OCI-LY1 (cell line): Measurements from ENCODE around the gene VIL1.
A peak's percentile ranks its signal among the peaks of the same experiment; 100 is the strongest.

Experiments used
- H2AFZ ChIP-seq: fragments of 200-600 bp; sonication (generic), shearing (Covaris generic); 2 replicates; pipeline ENCODE4 v1.6.0; 2014; ENCODE audit warnings: antibody characterized with exemption, mild to moderate bottlenecking, low read length
- H3F3A ChIP-seq: fragments of 200-600 bp; sonication (generic), shearing (Covaris generic); 2 replicates; pipeline ENCODE4 v1.6.0; 2014; ENCODE audit warnings: mild to moderate bottlenecking, antibody characterized with exemption, low read length, moderate library complexity; ENCODE audit not compliant: insufficient read depth
- H3K27ac ChIP-seq: fragments of 200-600 bp; sonication (generic); 2 replicates; pipeline ENCODE4 v1.5.1; 2014; ENCODE audit warnings: low read length, mixed run types, mild to moderate bottlenecking, low read depth; ENCODE audit not compliant: poor library complexity, severe bottlenecking
- H3K27me3 ChIP-seq: fragments of 200-600 bp; sonication (generic); 2 replicates; pipeline ENCODE4 v1.6.0; 2014; ENCODE audit warnings: antibody characterized with exemption, mild to moderate bottlenecking, low read length, moderate library complexity; ENCODE audit not compliant: insufficient read depth
- H3K36me3 ChIP-seq: fragments of 200-600 bp; sonication (generic); 2 replicates; pipeline ENCODE4 v1.6.1; 2014; ENCODE audit warnings: mild to moderate bottlenecking, antibody characterized with exemption, low read length, moderate library complexity, mixed read lengths; ENCODE audit not compliant: insufficient read depth
- H3K4me1 ChIP-seq: fragments of 200-600 bp; sonication (generic); 2 replicates; pipeline ENCODE4 v1.5.1; 2014; ENCODE audit warnings: mild to moderate bottlenecking, low read length, moderate library complexity; ENCODE audit not compliant: insufficient read depth, severe bottlenecking
- H3K4me2 ChIP-seq: fragments of 200-600 bp; sonication (generic), shearing (Covaris generic); 2 replicates; pipeline ENCODE4 v1.6.1; 2014; ENCODE audit warnings: low read length
- H3K4me3 ChIP-seq: fragments of 200-600 bp; sonication (generic); 2 replicates; pipeline ENCODE4 v1.5.1; 2014; ENCODE audit warnings: low read length, low read depth, mild to moderate bottlenecking, mixed read lengths; ENCODE audit not compliant: poor library complexity, severe bottlenecking
- H3K79me2 ChIP-seq: fragments of 200-600 bp; shearing (Covaris generic); 2 replicates; pipeline ENCODE4 v1.6.1; 2016; ENCODE audit warnings: mixed run types, low read length, mixed read lengths; ENCODE audit not compliant: insufficient read depth
- H3K9ac ChIP-seq: fragments of 200-600 bp; sonication (generic), shearing (Covaris generic); 2 replicates; pipeline ENCODE4 v1.6.1; 2014; ENCODE audit warnings: mild to moderate bottlenecking, low read length, mixed read lengths
- H3K9me2 ChIP-seq: fragments of 200-600 bp; sonication (generic), shearing (Covaris generic); 2 replicates; pipeline ENCODE4 v1.6.1; 2014; ENCODE audit warnings: low read depth, mild to moderate bottlenecking, low read length, mixed read lengths
- H3K9me3 ChIP-seq: fragments of 200-600 bp; shearing (Covaris generic); 2 replicates; pipeline ENCODE4 v1.6.1; 2014; ENCODE audit warnings: low read length, mixed read lengths
- H4K20me1 ChIP-seq: fragments of 200-600 bp; sonication (generic), shearing (Covaris generic); 2 replicates; pipeline ENCODE4 v1.6.0; 2016; ENCODE audit warnings: mild to moderate bottlenecking, low read length; ENCODE audit not compliant: insufficient read depth
- EZH2 ChIP-seq: fragments of 200-600 bp; sonication (generic), shearing (Covaris generic); IDR thresholded peaks from 2 replicates; pipeline ENCODE4 v1.8.0; 2017; ENCODE audit warnings: borderline replicate concordance, mixed run types, mild to moderate bottlenecking, antibody characterized with exemption, low read length, moderate library complexity, mixed read lengths
- TF ChIP-seq, protein P1 (sequence below): fragments of 200-600 bp; sonication (generic), shearing (Covaris generic); IDR thresholded peaks from 2 replicates; pipeline ENCODE4 v1.5.1; 2017; ENCODE audit warnings: mild to moderate bottlenecking, antibody characterized with exemption, low read length, moderate library complexity, mixed read lengths

VIL1 gene

DNA sequence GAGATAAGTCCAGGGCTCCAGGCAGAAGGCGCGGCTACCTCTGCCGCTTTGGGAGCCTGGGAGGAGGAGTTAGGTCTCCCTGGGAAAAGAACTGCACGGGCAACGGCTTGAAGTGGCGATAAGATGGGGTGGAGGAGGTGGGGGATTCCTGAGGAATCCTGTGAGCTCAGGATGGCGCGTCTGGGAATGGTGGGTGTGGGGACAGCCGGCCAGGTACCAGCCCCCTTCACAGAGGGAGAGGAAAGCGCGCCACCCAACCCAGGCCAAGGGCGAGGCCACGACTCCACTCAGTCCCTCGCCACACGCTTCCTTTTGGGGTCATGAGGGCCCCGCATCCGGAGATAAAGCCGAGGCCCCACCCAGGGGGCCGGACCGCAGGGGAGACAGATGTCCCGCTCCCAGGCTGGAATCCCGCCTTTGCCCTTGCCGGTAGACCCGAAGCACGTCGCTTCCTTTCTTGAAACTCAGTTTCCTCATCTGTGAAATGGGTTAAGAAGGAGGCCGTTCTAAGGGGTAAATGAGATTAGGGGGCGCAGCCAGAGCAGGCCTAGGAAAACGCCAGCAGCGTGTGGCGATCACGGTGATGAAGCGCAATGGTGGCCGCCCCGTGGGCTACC, 21.0 kb upstream of the VIL1 start:
- no peak for TF ChIP-seq EZH2
- TF ChIP-seq, protein P1, sequence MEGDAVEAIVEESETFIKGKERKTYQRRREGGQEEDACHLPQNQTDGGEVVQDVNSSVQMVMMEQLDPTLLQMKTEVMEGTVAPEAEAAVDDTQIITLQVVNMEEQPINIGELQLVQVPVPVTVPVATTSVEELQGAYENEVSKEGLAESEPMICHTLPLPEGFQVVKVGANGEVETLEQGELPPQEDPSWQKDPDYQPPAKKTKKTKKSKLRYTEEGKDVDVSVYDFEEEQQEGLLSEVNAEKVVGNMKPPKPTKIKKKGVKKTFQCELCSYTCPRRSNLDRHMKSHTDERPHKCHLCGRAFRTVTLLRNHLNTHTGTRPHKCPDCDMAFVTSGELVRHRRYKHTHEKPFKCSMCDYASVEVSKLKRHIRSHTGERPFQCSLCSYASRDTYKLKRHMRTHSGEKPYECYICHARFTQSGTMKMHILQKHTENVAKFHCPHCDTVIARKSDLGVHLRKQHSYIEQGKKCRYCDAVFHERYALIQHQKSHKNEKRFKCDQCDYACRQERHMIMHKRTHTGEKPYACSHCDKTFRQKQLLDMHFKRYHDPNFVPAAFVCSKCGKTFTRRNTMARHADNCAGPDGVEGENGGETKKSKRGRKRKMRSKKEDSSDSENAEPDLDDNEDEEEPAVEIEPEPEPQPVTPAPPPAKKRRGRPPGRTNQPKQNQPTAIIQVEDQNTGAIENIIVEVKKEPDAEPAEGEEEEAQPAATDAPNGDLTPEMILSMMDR = no peak
- Histone ChIP-seq H3K9me3 (no peaks in the 10 kb centered on the region), H3K4me2 (peak overlapping the region; percentile 77), H3K9me2 (no peaks in the 10 kb centered on the region), H3K27me3 (no peaks in the 10 kb centered on the region), H3K79me2 (no peaks in the 10 kb centered on the region), H3K36me3 (peaks cover 11% of the 10 kb centered on the region), H3K9ac (peak overlapping the region; percentile 84), H3F3A (no peaks in the 10 kb centered on the region; the same call in 1 of the 2 replicates), H3K27ac (peak overlapping the region; percentile 94), H3K4me1 (peaks cover 43% of the 10 kb centered on the region), H3K4me3 (peak overlapping the region; percentile 71), H2AFZ (no peak overlapping the region), H4K20me1 (no peaks in the 10 kb centered on the region)

DNA sequence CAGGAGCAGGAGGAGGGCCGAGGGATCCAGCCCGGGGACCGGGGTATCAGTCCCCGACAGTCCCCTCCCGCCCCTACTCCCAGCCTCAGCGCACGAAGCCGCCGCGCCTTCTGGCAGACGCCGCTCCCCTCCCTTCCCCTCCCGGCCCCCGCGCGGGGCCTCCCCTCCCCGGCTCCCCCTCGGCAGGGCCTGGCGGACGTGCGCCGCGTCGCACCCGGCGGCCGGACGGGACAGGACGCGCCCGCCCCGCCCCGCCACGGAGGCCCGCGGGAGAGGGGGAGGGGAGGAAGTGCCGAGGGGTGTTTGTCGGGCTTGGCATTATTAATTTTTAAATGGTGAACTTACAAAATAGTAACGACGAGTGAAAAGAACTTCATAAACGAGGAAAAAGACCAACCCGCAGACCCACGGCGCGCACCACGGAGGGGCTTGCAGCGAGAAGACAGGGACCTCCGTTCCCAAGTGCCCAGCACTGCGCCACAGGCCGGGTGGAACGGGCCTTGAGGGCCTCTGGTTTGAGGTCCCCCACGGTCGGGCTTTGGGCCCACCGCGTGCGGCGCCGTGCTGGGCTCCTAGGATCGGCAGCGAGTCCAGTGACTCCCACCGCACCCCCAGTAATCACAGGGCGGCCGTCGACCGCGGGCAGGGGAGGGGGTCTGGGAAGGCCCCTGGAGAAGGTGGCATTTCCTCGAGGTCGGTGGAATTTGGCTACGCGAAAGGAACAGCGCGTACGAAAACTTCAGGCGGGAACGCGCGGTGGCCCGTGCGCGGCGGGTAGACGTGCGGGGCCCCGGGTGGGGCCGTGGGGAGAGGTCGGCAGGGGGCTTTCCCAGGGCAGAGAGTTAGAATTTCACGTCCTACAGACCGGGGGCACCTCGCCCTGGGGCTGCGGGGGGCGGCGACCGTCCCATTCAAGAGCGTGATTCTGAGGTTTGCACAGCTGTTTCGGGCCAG, 20.2 kb upstream of the VIL1 start:
- peak overlapping the region; percentile 71 for H3K4me3 ChIP-seq
- peak overlapping the region; percentile 94 for H3K27ac ChIP-seq
- no peaks in the 10 kb centered on the region for H3K27me3 ChIP-seq
- peaks cover 48% of the 10 kb centered on the region for H3K4me1 ChIP-seq
- no peaks in the 10 kb centered on the region; the same call in 1 of the 2 replicates for H3F3A ChIP-seq
- H3K36me3 ChIP-seq = peaks cover 18% of the 10 kb centered on the region
- H3K9me2 ChIP-seq = no peaks in the 10 kb centered on the region
- no peak overlapping the region for H2AFZ ChIP-seq
- H4K20me1 ChIP-seq = no peaks in the 10 kb centered on the region
- no peak for TF ChIP-seq EZH2
- TF ChIP-seq, protein P1 = no peak
- peak overlapping the region; percentile 84 for H3K9ac ChIP-seq
- H3K9me3 ChIP-seq = no peaks in the 10 kb centered on the region
- H3K4me2 ChIP-seq = peak overlapping the region; percentile 77
- no peaks in the 10 kb centered on the region for H3K79me2 ChIP-seq

DNA sequence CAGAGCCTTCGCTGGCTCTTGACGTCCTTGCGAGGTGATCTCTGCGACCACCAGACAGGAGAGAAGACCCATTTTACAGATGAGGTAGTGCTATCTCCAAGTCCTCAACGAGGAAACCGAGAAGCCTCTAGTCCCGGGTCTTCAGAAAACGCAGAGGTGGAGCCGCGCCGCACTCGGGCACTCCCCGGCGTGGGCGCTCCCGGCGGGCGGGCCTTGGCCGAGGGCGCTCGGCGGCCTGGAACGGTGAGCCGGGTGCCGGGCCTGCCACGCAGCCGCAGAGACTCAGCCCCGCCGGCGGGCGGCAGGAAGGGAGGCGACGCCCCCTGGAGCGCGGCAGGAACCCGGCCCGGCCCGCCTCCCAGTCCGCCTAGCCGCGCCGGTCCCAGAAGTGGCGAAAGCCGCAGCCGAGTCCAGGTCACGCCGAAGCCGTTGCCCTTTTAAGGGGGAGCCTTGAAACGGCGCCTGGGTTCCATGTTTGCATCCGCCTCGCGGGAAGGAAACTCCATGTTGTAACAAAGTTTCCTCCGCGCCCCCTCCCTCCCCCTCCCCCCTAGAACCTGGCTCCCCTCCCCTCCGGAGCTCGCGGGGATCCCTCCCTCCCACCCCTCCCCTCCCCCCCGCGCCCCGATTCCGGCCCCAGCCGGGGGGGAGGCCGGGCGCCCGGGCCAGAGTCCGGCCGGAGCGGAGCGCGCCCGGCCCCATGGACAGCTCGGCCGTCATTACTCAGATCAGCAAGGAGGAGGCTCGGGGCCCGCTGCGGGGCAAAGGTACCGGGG, 19.3 kb upstream of the VIL1 start, which contains the start of gene CTDSP1:
CTDSP1 (plus strand) TSS at position 478 of the 776 bp plus-strand sequence; CDS start at position 701, 223 bp downstream.
- H3K4me2 ChIP-seq = peak within 1 kb of the TSS; percentile 80
- H2AFZ ChIP-seq = no peak within 1 kb of the TSS
- TF ChIP-seq, protein P1 = no peak
- no peak for TF ChIP-seq EZH2
- H3K9me3 ChIP-seq = no peaks in the 10 kb centered on the region
- peak within 1 kb of the TSS; percentile 84 for H3K9ac ChIP-seq
- H3F3A ChIP-seq = no peaks in the 10 kb centered on the region; the same call in 1 of the 2 replicates
- peaks cover 26% of the 10 kb centered on the region for H3K36me3 ChIP-seq
- no peaks in the 10 kb centered on the region for H3K79me2 ChIP-seq
- peak within 1 kb of the TSS; percentile 94 for H3K27ac ChIP-seq
- no peaks in the 10 kb centered on the region for H3K9me2 ChIP-seq
- H4K20me1 ChIP-seq = no peaks in the 10 kb centered on the region
- peak within 1 kb of the TSS; percentile 71 for H3K4me3 ChIP-seq
- peaks cover 55% of the 10 kb centered on the region for H3K4me1 ChIP-seq
- no peaks in the 10 kb centered on the region for H3K27me3 ChIP-seq
